GM12875 (cell line): ENCODE measurements around the gene KLK5.
"Not testable (repeated sequence)": the region's sequence is repeated elsewhere in the genome, so short reads cannot be mapped to it uniquely, and the experiment has no call there.

Experiments used
- H3K4me3 ChIP-seq: one replicate; pipeline ENCODE4 v1.5.1; 2011; ENCODE audit warnings: low read depth, low read length, control low read depth
- TF ChIP-seq, protein P1 (sequence below): IDR thresholded peaks from 2 replicates; pipeline ENCODE4 v1.5.1; 2011; ENCODE audit warnings: low read depth, mild to moderate bottlenecking, control low read depth, inconsistent platforms, low read length, moderate library complexity, borderline replicate concordance; ENCODE audit not compliant: insufficient read depth

Gene KLK5

DNA sequence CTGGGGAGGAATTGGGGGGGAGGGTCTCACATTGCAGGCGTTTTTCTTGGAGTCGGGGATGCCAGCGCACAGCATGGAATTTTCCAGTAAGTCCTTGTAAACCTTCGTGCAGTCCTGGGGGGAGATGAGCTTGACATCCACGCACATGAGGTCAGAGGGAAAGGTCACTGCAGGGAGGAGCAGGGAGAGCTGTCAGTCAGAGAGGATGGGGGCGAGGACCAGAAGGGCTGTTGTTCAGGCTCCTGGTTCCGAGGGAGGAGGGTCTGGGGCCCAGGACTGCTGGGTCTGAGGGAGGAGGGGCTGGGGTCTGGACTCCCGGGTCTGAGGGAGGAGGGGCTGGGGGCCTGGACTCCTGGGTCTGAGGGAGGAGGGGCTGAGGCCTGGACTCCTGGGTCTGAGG lies 26.9 kb upstream of the KLK5 start:
- TF ChIP-seq, protein P1, sequence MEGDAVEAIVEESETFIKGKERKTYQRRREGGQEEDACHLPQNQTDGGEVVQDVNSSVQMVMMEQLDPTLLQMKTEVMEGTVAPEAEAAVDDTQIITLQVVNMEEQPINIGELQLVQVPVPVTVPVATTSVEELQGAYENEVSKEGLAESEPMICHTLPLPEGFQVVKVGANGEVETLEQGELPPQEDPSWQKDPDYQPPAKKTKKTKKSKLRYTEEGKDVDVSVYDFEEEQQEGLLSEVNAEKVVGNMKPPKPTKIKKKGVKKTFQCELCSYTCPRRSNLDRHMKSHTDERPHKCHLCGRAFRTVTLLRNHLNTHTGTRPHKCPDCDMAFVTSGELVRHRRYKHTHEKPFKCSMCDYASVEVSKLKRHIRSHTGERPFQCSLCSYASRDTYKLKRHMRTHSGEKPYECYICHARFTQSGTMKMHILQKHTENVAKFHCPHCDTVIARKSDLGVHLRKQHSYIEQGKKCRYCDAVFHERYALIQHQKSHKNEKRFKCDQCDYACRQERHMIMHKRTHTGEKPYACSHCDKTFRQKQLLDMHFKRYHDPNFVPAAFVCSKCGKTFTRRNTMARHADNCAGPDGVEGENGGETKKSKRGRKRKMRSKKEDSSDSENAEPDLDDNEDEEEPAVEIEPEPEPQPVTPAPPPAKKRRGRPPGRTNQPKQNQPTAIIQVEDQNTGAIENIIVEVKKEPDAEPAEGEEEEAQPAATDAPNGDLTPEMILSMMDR, result no peak
- H3K4me3 ChIP-seq, result no peak overlapping the region

DNA sequence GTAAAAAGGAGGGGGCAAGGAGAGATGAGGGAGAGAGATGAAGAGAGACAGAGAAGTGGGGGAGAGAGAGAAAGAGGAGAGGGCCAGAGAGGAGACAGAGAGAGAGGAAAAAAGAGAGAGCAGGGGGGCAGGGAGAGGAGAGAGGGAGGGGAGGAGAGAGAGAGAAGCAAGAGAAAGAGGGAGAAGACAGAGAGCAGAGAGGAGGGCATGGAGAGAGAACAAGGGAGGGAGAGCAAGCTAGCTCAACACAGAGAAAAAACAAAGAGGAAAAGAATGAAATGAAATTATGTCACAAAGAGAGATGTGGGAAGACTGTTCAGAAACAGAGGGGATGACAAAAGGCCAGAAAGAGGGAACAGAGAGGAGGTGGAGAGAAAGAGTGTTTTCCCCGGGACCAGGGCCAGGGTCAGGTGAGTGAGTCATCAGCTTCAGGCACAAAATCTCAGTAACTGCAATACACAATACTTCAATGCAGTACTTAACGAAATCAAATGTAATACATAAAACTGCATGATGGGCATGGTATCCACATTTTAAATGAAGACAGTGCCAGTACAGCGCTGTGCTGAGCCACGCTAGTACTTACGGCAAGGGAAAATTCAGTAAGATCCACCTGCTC lies 26.0 kb upstream of the KLK5 start:
- H3K4me3 ChIP-seq, result no peak overlapping the region
- TF ChIP-seq, protein P1, result no peak

DNA sequence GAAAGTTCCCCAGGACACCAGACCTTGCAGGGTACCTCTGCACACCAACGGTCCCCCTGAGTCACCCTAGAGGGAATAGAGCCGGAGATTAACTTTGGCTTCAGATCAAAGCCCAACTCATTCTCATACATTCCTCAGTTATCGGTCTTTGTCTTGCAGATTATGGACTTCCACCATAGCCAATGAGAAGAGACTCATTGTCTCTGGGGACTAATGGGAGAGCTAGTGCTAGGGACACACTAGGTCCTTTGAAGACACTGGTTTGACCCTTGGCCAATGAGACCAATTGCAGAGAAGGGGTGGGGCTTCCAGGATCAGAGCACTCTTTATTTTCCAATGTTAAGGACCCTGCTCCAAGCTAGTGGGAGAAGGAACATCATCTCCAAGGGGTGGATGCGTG lies 24.8 kb upstream of the KLK5 start:
- TF ChIP-seq, protein P1, result no peak
- no peak overlapping the region for H3K4me3 ChIP-seq

DNA sequence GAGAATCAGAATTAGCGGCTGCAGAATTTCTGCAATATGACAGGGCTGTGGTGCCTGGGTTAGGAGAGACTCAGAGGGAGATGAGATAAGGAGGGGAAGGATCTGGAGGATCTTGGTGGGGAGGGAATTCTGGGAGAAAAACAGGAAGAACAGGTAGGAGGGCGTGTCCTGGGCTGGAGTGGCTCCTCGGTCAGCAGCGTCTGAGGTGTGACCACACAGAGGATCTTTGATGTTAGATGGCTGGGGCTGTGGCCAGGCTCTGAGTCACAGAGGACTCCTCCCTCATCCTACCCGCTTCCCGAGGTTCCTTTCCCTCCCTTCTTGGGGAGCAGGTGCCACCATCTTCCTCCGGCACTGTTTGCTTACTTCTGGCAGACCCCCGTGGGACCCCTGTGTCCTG lies 22.9 kb upstream of the KLK5 start:
- TF ChIP-seq, protein P1, result no peak
- H3K4me3 ChIP-seq, result no peak overlapping the region

DNA sequence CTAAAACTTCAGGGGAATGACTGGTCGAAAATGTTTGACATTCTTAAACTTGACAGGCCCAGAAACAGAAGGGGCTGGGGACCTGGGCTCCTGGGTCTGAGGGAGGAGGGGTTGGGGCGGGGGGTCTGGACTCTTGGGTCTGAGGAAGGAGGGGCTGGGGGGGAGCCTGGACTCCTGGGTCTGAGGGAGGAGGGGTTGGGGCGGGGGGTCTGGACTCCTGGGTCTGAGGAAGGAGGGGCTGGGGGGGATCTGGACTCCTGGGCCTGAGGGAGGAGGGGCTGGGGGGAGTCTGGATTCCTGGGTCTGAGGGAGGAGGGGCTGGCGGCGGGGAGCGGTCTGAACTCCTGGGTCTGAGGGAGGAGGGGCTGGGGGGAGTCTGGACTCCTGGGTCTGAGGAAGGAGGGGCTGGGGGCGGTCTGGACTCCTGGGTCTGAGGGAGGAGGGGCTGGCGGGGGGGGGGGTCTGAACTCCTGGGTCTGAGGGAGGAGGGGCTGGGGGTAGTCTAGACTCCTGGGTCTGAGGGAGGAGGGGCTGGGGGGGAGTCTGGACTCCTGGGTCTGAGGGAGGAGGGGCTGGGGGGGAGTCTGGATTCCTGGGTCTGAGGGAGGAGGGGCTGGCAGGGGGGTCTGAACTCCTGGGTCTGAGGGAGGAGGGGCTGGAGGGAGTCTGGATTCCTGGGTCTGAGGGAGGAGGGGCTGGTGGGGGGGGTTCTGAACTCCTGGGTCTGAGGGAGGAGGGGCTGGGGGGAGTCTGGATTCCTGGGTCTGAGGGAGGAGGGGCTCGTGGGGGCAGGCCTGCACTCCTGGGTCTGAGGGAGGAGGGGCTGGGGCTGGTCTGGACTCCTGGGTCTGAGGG lies 22.1 kb upstream of the KLK5 start:
- TF ChIP-seq, protein P1, result no peak
- H3K4me3 ChIP-seq, result no peak overlapping the region

DNA sequence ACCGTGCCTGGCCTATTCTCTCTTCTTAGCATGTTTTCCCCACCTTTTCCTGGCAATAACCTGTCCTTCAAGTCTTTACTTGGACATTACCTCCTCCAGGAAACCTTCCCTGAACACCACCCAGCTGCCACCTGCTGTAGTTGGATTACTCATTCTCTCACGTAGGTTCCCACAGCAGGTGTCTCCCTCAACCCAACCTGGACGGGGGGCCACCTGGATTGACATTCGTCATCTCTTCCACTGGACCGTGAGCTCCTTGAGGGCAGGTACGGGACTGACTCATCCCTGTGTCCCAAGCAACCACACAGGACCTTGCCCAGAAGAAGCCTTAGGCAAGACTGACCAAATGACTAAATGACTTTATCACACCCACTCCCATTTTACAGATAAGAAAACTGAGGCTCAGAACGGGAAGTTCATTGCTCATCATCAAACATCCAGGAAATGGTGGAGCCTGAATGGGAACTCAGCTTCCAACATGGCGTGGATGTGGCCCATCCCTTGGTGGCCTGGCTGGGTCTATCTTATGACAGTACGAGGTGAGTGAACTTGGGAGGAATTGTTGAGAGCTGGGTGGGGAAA lies 20.0 kb upstream of the KLK5 start:
- TF ChIP-seq, protein P1, result no peak
- H3K4me3 ChIP-seq, result no peak overlapping the region

DNA sequence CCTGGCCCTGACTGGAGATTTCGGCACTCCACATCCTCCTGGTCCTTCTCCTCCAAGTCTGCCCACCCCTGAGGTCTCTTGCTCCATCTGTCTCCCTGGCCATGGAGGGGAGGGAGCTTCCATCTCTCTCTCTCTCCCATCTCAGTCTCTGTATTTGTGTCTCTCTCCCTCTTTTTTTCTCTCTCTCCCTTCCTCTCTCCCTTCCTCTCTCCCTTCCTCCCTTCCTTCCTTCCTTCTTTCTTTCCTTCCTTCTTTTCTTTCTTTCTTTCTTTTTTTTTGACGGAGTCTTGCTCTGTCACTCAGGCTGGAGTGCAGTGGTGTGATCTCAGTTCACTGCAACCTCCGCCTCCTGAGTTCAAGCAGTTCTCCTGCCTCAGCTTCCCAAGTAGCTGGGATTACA lies 17.0 kb upstream of the KLK5 start:
- H3K4me3 ChIP-seq, result not testable (repeated sequence)
